T47D (cell line): ENCODE data around the gene PADI6.

Experiments used
- DNase-seq, 2 experiments: peaks; one replicate each; pipeline versions ENCODE4 v3.0.0 to v3.0.0-alpha.2; 2011 to 2012; ENCODE audit warnings: low read depth in 1 of 2, low spot score in 1 of 2
- JUND ChIP-seq: IDR thresholded peaks from 2 replicates; pipeline ENCODE4 v1.6.1; 2012; ENCODE audit warnings: low read depth
- in situ Hi-C: cut with HindIII; loops from 2 replicates; pipeline ENCODE4 v1.10.0; 2016; ENCODE audit warnings: low sequenced_read_pairs, low pct_unique_long_range_greater_than_20kb

PADI6 gene

GRCh38 chr1:17436380-17437174 is 64.6 kb downstream of the PADI6 start:
- TF ChIP-seq JUND: no peak
- DNase-seq: no peak
- in situ Hi-C loops: no loop called here

DNA sequence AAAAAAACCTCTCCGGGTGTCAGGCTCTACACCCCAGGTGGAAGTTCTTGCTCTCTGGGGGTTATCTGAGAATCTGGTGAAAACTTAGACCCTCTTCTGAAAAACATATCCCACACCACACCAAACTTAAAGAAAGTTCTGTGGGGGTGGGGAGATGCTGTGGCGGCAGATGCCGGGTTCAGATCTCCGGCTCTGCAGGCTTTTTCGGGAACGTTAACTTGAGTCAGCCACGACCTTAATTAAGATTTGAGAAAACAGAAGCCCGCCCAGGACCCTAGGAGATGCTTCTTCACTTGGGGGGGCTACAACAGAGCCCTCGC is 65.2 kb downstream of the PADI6 start:
- in situ Hi-C loops: no loop called here
- TF ChIP-seq JUND: no peak
- no peak for DNase-seq

- no peak for TF ChIP-seq JUND
- in situ Hi-C loops: no loop called here
- peak; percentile 53 to 60 for DNase-seq
Measured at GRCh38 chr1:17437580-17438317, 65.8 kb downstream of the PADI6 start.

GRCh38 chr1:17438318-17439249 is 66.6 kb downstream of the PADI6 start:
- DNase-seq: peak in 1 of 2 experiments; percentile 67
- in situ Hi-C loops: no loop called here
- no peak for TF ChIP-seq JUND

DNA sequence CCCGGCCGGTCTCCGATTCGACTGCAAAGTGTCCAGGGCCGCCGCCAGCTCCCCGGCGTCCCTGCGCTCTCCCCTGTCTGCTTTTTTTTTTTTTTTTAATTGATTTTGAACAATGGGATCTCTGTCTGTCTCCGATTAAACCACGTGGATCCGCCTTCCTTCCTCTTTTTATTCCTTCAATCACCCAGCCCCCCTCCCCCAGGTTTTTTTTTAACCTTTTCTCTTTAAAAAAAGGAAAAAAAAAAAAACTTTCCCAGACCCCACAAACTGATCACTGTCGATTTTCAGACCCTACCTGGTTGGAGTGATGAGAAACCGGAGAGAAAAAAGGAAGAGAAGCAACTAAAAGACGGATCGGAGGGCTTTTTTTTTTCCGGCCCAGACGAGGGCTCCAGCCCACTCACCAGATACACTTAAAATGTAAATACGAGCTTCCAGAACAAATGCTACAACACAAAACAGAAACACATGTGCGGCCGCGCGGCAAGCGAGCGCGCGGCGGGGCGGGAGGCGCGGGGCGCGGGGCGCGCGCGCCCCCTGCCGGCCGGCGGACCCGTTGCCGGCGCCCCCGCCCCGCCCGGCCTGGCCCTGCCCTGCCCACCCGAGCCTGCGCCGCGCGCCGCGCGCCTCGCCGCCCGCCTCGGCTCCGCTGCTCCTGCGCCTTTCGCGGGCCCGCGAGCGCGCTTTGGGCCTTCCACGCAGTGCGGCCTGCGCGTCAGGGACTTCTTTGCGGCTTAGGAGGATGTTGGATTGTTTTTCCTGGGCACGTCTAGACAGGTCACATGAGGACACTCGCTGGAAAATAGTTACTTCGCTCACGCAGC is 67.5 kb downstream of the PADI6 start, which contains the start of gene RCC2:
TSS of gene RCC2 (minus strand) at position 428 of the 824 bp plus-strand sequence. CDS start 1,163 bp downstream, outside the sequence.
- in situ Hi-C loops: no loop called here
- DNase-seq: peak; percentile 60 to 73
- TF ChIP-seq JUND: no peak

GRCh38 chr1:17440074-17440826 is 68.3 kb downstream of the PADI6 start:
- DNase-seq: no peak
- TF ChIP-seq JUND: no peak
- in situ Hi-C loops: no loop called here

- no peak for TF ChIP-seq JUND
- DNase-seq: no peak
- in situ Hi-C loops: no loop called here
Measured at GRCh38 chr1:17440827-17441168, 68.8 kb downstream of the PADI6 start.

DNA sequence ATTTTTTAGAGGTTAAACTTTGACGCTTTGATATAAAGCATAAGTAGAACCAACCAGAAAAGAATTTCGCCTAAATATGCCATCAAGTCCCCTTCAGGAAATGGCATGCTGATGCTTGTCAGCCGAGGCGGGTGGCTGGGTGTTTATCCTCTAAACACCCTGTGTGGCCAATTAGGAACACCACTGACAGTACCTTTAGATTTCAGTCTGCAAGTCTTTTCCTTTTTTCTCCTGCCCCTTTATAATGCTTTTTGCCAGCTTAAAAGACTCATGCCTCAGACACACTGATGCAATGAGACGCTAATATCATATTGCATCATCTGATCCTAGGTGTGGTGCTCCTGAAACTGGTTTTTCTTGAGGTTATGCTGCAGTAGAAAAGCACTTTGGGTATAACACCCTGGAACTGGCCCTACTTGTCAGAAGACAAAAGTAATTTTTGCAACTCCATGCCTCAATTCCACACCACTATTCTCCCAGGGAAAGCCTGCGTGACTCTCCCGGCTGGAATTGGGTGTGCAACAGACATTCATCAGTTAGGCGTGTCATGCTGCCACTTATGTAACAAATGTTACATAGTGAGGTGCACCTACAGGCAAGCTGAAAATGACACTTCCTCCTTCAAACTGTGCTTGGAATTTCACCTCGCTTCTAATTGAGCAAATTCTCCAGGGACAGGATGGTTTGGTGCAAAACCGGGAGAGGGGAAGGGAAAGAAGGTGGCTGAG is 69.4 kb downstream of the PADI6 start:
- in situ Hi-C loops: no loop called here
- DNase-seq: peak in 1 of 2 experiments; percentile 79
- TF ChIP-seq JUND: no peak

DNA sequence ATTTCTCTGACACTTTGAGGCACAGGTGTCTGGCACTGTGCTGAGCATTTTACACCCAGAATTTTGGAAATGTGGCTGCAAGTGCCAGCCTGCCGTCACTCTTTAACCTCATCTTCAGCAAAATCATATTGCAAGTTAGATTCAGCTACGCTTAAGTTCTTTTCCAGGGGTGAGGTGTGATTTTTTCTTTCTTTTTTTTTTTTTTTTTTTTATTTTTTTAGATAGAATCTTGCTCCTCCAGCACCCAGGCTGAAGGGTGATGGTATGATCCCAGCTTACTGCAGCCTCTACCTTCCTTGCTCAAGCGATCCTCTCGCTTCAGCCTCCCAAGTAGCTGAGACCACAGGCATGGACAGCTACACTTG is 70.0 kb downstream of the PADI6 start:
- DNase-seq: no peak
- in situ Hi-C loops: no loop called here
- no peak for TF ChIP-seq JUND

DNA sequence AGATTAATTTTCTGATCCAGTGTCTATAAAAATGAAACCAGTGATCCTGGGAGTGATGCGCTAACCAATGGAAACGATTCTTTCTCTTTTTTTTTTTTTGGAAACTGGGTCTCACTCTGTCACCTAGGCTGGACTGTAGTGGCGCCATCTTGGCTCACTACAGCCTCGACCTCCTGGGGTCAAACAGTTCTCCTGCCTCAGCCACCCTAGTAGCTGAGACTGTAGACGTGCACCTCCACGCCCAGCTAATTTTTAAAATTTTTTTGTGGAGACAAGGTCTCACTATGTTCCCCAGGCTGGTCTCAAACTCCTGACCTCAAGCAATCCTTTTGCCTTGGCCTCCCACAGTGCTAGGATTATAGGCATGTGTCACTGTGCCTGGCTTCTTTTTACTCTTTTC is 70.8 kb downstream of the PADI6 start:
- in situ Hi-C loops: no loop called here
- DNase-seq: no peak
- no peak for TF ChIP-seq JUND

- no peak for DNase-seq
- in situ Hi-C loops: no loop called here
- TF ChIP-seq JUND: no peak
Measured at GRCh38 chr1:17447501-17447992, 75.6 kb downstream of the PADI6 start.
